ENCODE measurements around the gene PRKCB.

PRKCB gene

DNA sequence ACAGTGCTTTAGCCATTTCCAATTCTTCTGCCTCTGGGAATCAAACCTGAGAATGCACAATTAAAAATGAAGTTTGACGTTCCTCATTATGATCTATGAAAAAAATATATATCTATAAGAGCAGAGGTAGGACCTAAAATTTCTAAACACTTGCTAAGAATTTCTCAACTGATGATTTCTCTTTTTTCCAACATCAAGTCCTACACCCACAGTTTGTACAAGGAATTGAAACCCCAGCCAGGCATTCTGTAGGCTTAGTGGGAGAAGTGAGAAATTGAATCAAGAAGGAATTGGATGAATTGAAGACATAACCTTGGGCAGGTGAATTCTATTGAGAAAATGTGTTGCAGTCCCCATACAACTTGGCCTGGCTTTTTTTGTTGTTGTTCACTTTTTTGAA is 423.0 kb downstream of the PRKCB start:
- Histone ChIP-seq H3K4me3 (ENCODE audit: low read length) (no peak overlapping the region), H3K27ac (ENCODE audit: low read length) (no peak overlapping the region), H2AFZ (ENCODE audit: low read depth, low read length) (no peak overlapping the region), H3K79me2 (ENCODE audit: low read length) (no peaks in the 10 kb centered on the region), H4K20me1 (ENCODE audit: insufficient read depth, low read length) (no peaks in the 10 kb centered on the region), H3K27me3 (ENCODE audit: low read depth, low read length) (peaks cover 19% of the 10 kb centered on the region), H3K9me3 (ENCODE audit: insufficient read depth, low read length) (no peaks in the 10 kb centered on the region), H3K4me2 (ENCODE audit: low read length) (no peak overlapping the region), H3K4me1 (ENCODE audit: low read length) (no peaks in the 10 kb centered on the region), H3K9ac (ENCODE audit: low read length) (no peak overlapping the region), H3K36me3 (replicated peaks; ENCODE audit: low read depth, low read length) (no peaks in the 10 kb centered on the region)
- TF ChIP-seq CTCF (IDR thresholded peaks at IDR 0.05; ENCODE audit: low read depth, low read length) (no peak), EZH2phosphoT487 (IDR thresholded peaks at IDR 0.05; ENCODE audit: low read depth) (no peak)

DNA sequence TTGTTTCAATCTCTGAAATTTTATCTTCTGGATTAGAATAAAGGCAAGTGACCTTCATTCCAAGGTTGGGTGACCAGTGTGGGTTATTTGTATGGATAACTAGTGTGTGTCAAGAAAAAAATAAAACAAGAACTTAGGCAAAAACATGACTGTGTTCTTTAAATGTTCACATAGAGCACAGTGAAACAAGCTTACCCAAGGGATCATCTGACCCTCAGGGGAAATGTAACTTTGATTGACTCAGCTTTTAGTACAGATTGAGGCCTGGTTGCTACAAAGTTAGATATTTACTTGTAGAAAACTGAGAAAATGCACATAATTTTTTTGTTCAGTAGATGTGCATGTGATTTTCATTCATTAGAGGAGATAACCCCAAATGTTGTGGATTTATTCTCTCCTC is 427.0 kb downstream of the PRKCB start:
- H3K4me1 ChIP-seq (ENCODE audit: low read length): no peaks in the 10 kb centered on the region
- no peaks in the 10 kb centered on the region for H3K9me3 ChIP-seq (ENCODE audit: insufficient read depth, low read length)
- no peak overlapping the region for H3K9ac ChIP-seq (ENCODE audit: low read length)
- no peaks in the 10 kb centered on the region for H3K36me3 ChIP-seq (replicated peaks; ENCODE audit: low read depth, low read length)
- H3K4me3 ChIP-seq (ENCODE audit: low read length): no peak overlapping the region
- no peaks in the 10 kb centered on the region for H4K20me1 ChIP-seq (ENCODE audit: insufficient read depth, low read length)
- no peak overlapping the region for H3K27ac ChIP-seq (ENCODE audit: low read length)
- peaks cover 25% of the 10 kb centered on the region; the same call in 1 of the 2 replicates for H3K27me3 ChIP-seq (ENCODE audit: low read depth, low read length)
- no peak overlapping the region for H2AFZ ChIP-seq (ENCODE audit: low read depth, low read length)
- H3K79me2 ChIP-seq (ENCODE audit: low read length): no peaks in the 10 kb centered on the region
- no peak overlapping the region for H3K4me2 ChIP-seq (ENCODE audit: low read length)
- TF ChIP-seq EZH2phosphoT487 (IDR thresholded peaks at IDR 0.05; ENCODE audit: low read depth): no peak
- no peak for TF ChIP-seq CTCF (IDR thresholded peaks at IDR 0.05; ENCODE audit: low read depth, low read length)

Data from OCI-LY3 (cell line).